Measurements from ENCODE around the gene GREB1.

GREB1 gene

DNA sequence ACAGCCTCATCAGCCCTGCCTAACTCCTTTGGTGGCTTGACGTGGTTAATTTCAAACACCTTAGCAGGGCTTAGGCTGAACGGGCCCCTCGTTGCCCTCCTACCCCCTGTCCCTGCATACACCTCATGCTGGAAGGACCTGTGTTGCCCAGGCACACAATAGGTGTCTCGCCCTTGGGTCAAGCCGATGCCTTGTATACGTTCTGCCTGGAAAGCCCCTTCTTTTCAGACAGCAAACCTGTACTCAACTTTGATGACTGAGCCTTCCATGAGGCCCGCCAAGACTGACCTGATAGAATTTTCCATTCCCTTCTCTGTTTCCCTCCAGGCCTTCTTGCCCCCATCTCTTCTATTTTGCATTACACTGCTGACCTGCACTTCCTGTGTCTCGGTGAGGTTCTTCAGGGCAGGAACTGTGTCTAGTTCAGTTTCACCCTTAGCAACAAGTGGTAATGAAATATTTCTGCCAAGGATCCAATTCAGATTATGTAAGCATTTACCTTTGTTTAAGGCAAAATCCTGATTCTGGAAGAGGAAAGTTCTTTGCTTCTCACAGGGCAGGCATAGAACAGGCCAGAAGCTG lies 7.9 kb downstream of the GREB1 start:
- in situ Hi-C loops (cut with HindIII; ENCODE audit: low sequenced_read_pairs): no loop called here
- DNase-seq (ENCODE audit: low read depth, low spot score): no peak
- no peak overlapping the region for H3K4me3 ChIP-seq (ENCODE audit: low read depth, low read length)

DNA sequence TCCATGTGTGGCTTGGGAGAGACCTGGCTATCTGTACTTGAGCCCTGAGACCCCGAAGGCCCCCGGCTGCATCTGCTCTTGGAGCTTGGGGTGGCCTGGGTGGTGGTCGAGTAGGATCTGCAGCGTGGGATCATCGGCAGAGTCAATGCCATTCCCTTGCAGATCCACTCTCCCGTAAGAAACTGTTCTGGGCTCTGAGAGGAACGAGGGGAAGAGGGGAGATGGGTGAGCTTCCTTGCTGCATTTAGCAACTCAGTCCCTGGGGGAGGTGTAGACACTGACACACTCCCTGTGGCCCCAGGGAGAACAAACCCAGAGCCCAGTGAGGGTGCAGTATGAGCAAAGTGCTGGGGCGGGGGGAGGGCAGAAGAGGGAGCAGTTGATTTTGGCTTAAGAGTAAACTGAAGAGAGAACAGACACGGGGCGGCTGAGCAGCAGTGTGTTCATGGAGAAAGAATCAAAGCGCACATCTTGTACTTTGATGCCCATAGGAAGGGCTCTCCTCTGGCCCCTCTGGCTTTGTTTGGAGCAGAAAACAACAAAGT lies 8.5 kb downstream of the GREB1 start:
- TF ChIP-seq, protein P1, sequence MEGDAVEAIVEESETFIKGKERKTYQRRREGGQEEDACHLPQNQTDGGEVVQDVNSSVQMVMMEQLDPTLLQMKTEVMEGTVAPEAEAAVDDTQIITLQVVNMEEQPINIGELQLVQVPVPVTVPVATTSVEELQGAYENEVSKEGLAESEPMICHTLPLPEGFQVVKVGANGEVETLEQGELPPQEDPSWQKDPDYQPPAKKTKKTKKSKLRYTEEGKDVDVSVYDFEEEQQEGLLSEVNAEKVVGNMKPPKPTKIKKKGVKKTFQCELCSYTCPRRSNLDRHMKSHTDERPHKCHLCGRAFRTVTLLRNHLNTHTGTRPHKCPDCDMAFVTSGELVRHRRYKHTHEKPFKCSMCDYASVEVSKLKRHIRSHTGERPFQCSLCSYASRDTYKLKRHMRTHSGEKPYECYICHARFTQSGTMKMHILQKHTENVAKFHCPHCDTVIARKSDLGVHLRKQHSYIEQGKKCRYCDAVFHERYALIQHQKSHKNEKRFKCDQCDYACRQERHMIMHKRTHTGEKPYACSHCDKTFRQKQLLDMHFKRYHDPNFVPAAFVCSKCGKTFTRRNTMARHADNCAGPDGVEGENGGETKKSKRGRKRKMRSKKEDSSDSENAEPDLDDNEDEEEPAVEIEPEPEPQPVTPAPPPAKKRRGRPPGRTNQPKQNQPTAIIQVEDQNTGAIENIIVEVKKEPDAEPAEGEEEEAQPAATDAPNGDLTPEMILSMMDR (IDR thresholded peaks at IDR 0.05; ENCODE audit: low read depth, low read length): no peak
- in situ Hi-C loops (cut with HindIII; ENCODE audit: low sequenced_read_pairs): no loop called here
- H3K4me3 ChIP-seq (ENCODE audit: low read depth, low read length): no peak overlapping the region
- no peak for DNase-seq (ENCODE audit: low read depth, low spot score)

More for the DNA sequence above, 7.9 kb downstream of the GREB1 start:
- TF ChIP-seq, protein P1 (IDR thresholded peaks at IDR 0.05; ENCODE audit: low read depth, low read length): no peak

DNA sequence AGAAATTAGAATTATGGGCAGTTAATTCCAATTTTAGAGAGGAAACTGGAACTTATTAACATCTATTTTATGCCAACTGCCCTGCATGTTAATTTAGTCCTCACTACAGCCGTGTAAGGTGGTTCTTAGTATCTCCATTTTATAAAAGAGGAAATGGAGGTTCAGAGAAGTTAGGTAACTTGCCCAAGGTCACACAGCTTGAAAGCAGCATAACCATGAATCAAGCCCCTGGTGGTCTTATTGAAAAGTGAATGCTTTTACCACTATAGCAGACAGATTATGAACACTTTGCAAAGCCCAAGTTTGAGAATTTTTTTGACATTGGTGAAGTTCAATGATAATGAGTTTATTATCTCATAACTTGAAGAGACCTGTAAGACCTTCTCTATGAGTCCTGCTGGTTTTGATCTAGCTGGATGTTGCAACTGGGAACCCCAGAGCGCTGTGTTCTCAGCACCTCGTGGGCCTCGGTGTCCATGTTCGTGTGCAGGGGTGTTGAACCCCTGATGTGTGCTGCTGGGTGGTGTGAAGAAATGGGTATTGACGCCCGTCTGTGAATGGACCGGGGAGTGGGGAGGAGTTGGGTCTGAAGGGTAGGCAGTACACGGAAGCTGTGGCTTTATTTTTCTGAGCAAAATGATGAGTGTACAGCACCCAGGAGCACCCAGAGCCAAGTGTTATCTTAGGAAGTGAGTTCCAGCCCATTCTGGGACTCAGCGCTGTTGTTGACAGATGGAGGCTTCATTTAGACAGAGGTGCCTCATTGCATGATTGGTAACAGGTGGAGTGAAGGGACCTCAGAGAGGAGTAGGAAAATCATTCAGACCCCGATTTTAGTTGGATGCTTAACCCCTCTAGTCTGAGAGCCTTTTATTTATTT lies 9.7 kb downstream of the GREB1 start:
- no peak overlapping the region for H3K4me3 ChIP-seq (ENCODE audit: low read depth, low read length)
- in situ Hi-C loops (cut with HindIII; ENCODE audit: low sequenced_read_pairs): no loop called here
- DNase-seq (ENCODE audit: low read depth, low spot score): no peak
- TF ChIP-seq, protein P1 (IDR thresholded peaks at IDR 0.05; ENCODE audit: low read depth, low read length): no peak

DNA sequence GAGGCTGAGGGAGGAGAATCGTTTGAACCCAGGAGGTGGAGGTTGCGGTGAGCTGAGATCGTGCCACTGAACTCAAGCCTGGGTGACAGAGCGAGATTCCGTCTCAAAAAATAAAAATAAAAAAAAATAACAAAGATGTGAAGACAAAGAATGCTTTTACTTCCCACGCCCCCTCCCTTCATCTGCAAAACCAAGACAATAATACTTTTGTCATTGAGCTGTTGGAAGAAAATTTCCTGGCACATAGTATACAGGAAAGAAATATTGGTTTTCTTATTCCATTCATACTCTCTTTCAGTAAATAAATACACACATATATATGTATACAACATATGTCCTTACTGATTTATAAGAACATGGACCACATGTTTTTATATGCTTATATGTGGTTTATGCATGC lies 12.2 kb downstream of the GREB1 start:
- in situ Hi-C loops (cut with HindIII; ENCODE audit: low sequenced_read_pairs): no loop called here
- no peak overlapping the region for H3K4me3 ChIP-seq (ENCODE audit: low read depth, low read length)
- no peak for DNase-seq (ENCODE audit: low read depth, low spot score)
- TF ChIP-seq, protein P1 (IDR thresholded peaks at IDR 0.05; ENCODE audit: low read depth, low read length): no peak

DNA sequence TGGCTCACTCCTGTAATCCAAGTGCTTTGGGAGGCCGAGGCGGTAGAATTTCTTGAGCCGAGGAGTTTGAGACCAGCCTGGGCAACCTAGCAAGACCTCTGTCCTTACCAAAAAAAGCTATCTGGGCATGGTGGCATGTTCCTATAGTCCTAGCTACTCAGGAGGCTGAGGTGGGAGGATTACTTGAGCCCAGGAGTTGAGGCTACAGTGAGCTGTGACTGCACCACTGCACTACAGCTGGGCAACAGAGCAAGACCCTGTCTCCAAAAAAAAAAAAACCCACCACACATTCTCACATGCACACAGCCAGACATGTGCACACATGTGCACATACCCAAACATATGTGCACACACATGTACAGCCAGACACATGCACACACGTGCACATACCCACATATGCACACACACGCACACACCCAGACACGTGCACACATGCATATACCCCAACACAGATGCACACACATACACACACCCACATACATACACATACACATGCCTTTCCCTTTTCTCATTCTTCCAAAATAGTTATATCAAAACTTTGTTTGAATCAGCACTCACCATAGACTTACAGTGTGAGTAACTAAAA lies 14.2 kb downstream of the GREB1 start:
- no peak overlapping the region for H3K4me3 ChIP-seq (ENCODE audit: low read depth, low read length)
- no peak for DNase-seq (ENCODE audit: low read depth, low spot score)
- in situ Hi-C loops (cut with HindIII; ENCODE audit: low sequenced_read_pairs): no loop called here

DNA sequence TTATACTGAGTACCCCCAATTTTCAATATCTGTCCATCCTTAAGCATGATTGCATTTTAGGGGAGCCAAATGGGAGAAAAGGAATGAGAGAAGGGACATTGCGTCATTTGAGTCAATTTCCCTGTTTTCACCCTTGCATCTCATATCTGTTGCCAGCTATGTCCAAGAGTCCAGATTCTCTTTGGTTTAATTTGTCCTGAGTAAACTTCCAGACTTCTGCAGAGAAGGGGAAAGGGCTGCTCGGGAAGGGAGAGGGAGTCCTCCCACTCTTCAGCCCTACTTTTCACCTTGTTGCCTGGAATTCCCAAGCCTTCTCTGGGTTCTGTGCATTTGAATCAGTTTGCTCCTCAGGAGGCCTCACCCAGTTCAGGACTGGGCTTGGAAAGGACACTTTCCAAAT lies 16.5 kb downstream of the GREB1 start:
- DNase-seq (ENCODE audit: low read depth, low spot score): no peak
- TF ChIP-seq, protein P1 (IDR thresholded peaks at IDR 0.05; ENCODE audit: low read depth, low read length): no peak
- no peak overlapping the region for H3K4me3 ChIP-seq (ENCODE audit: low read depth, low read length)
- in situ Hi-C loops (cut with HindIII; ENCODE audit: low sequenced_read_pairs): no loop called here

More for the DNA sequence above, 14.2 kb downstream of the GREB1 start:
- TF ChIP-seq, protein P1 (IDR thresholded peaks at IDR 0.05; ENCODE audit: low read depth, low read length): no peak
